Measurements from ENCODE around the gene ARMC2.

DNA sequence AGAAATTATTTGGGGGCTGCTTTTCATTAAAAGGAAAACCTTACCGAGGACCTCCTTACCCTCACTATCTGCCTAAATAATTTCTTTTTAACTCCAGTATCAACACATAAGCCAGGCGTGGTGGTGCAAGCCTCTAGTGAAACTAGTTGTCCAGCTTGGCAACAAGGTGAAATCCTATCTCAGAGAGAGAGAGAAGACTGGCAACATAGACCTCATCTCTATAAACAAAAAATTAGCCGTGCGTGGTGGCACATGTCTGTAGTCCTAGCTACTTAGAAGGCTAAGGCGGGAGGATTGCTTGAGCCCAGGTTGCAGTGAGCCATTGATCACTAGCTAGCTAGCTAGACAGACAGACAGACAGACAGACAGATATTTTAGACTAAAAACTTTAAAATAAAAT is 92.5 kb downstream of the ARMC2 start:
- no peak for TF ChIP-seq CTCF (IDR thresholded peaks at IDR 0.05)
- TF ChIP-seq POLR2A (IDR thresholded peaks at IDR 0.05): no peak
